Measurements from ENCODE around the gene MRPL38. TPM values are rescaled to one million over a fixed set of nuclear protein-coding genes. Genes with fewer than 3 reads are reported as not detected.

The MRPL38 gene
- polyA plus RNA-seq, 1 of the 3 experiments (the other 2 are of a cell fraction), result 93.9 TPM

DNA sequence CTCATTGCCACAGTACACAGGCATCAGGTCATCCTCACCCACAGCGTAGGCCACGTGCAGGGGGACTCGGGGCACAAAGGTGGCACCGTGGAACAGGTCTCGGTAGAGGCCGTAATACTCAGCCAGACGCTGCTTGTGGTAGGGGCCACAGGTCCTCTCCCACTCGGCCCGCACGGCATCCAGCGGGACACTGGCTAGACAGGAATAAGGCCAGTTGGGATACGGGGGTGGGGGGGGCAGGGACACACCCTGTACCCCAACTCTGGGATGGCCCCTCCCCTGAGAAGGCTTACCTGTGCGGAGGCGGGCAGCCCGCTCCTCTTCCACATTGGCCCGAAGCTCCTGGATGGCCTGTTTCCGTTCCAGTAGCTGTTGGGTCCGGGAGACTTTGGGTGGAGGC, 3.0 kb downstream of the MRPL38 start:
- no peak overlapping the region for H3K9ac ChIP-seq
- TF ChIP-seq ZBTB33 (IDR thresholded peaks at IDR 0.05; ENCODE audit: borderline replicate concordance, low read depth) (no peak), TAF1 (IDR thresholded peaks at IDR 0.05; ENCODE audit: borderline replicate concordance, low read depth, low read length) (no peak), RAD21 (IDR thresholded peaks at IDR 0.05; ENCODE audit: low read length) (no peak), GABPA (IDR thresholded peaks at IDR 0.05; ENCODE audit: low read depth) (no peak), NRF1 (IDR thresholded peaks at IDR 0.05; ENCODE audit: low read depth, low read length) (no peak), USF1 (IDR thresholded peaks at IDR 0.05; ENCODE audit: borderline replicate concordance, low read depth) (no peak), RFX5 (IDR thresholded peaks at IDR 0.05; ENCODE audit: low read length) (no peak), SIN3A (IDR thresholded peaks at IDR 0.05; ENCODE audit: borderline replicate concordance, low read depth, low read length) (no peak), RCOR1 (IDR thresholded peaks at IDR 0.05; ENCODE audit: low read length) (no peak), GATA2 (CRISPR knock-in tag; IDR thresholded peaks at IDR 0.05) (no peak), FOXM1 (IDR thresholded peaks at IDR 0.05; ENCODE audit: low read depth) (no peak), RXRA (IDR thresholded peaks at IDR 0.05; ENCODE audit: borderline replicate concordance, low read depth) (no peak), EP300 (IDR thresholded peaks at IDR 0.05; ENCODE audit: borderline replicate concordance in 1 of 2, low read depth in 1 of 2, low read length in 1 of 2) (no peak), EZH2phosphoT487 (IDR thresholded peaks at IDR 0.05; ENCODE audit: borderline replicate concordance, low read depth) (no peak), SMC3 (IDR thresholded peaks at IDR 0.05; ENCODE audit: low read depth, low read length) (no peak), CHD2 (IDR thresholded peaks at IDR 0.05; ENCODE audit: low read length, partially characterized antibody) (no peak), FOXJ3 (CRISPR knock-in tag; IDR thresholded peaks at IDR 0.05) (no peak), MEF2A (IDR thresholded peaks at IDR 0.05; ENCODE audit: borderline replicate concordance, low read depth) (no peak), MXI1 (IDR thresholded peaks at IDR 0.05; ENCODE audit: low read depth, low read length) (no peak)
- TF ChIP-seq, protein P1, sequence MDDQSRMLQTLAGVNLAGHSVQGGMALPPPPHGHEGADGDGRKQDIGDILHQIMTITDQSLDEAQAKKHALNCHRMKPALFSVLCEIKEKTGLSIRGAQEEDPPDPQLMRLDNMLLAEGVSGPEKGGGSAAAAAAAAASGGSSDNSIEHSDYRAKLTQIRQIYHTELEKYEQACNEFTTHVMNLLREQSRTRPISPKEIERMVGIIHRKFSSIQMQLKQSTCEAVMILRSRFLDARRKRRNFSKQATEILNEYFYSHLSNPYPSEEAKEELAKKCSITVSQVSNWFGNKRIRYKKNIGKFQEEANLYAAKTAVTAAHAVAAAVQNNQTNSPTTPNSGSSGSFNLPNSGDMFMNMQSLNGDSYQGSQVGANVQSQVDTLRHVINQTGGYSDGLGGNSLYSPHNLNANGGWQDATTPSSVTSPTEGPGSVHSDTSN (IDR thresholded peaks at IDR 0.05), result no peak
- H3K9me3 ChIP-seq, result no peaks in the 10 kb centered on the region
- POLR2A ChIA-PET, result no interaction called here
- peaks cover 31% of the 10 kb centered on the region for H3F3A ChIP-seq (replicated peaks; ENCODE audit: insufficient read depth)
- CTCF ChIA-PET, result interaction anchor here (1.0 to 16.0 kb wide), 5 partner anchors 24 to 163 kb away, joined by 3 to 214 read pairs (median 26); partner anchors contain the start of genes CDK3 and TRIM47
- H4K20me1 ChIP-seq (ENCODE audit: insufficient read depth), result no peaks in the 10 kb centered on the region
- peaks cover 4 to 6% of the 10 kb centered on the region in 2 experiments; a peak in 2 of 4 replicates for H3K4me1 ChIP-seq (ENCODE audit: control insufficient read depth in 1 of 2, insufficient read depth in 2 of 2, low read depth in 1 of 2, low read length in 1 of 2)
- peaks cover 30% of the 10 kb centered on the region; the same call in 1 of the 2 replicates for H3K79me2 ChIP-seq (ENCODE audit: insufficient read depth)
- no peak overlapping the region for H3K27ac ChIP-seq (ENCODE audit: low read depth in 2 of 2, low read length in 1 of 2)
- WGBS (ENCODE audit: low lambda C conversion rate), result 94% methylated on average over 18 of the region's 18 CpGs
- H3K36me3 ChIP-seq (replicated peaks in 1 of 2; ENCODE audit: control insufficient read depth in 1 of 2, insufficient read depth in 2 of 2, low read length in 1 of 2), result peaks cover 26 to 42% of the 10 kb centered on the region in 2 experiments
- no peaks in the 10 kb centered on the region for H3K27me3 ChIP-seq (ENCODE audit: insufficient read depth)
- DNase-seq, result no peak
- no peak overlapping the region for H3K4me2 ChIP-seq
- no peaks in the 10 kb centered on the region for H3K9me2 ChIP-seq
- H3K4me3 ChIP-seq (ENCODE audit: low read depth in 2 of 2, low read length in 1 of 2), result no peak overlapping the region
- no peak overlapping the region for H2AFZ ChIP-seq (ENCODE audit: low read depth)
